ENCODE results near the gene FAM53A. TPM values are rescaled to one million over a fixed set of nuclear protein-coding genes. Genes with fewer than 3 reads are reported as not detected.
"Not testable (repeated sequence)": the region's sequence is repeated elsewhere in the genome, so short reads cannot be mapped to it uniquely, and the experiment has no call there.

The FAM53A gene
- total RNA-seq, 1 donor from 2014 or later, result 1.7 TPM

DNA sequence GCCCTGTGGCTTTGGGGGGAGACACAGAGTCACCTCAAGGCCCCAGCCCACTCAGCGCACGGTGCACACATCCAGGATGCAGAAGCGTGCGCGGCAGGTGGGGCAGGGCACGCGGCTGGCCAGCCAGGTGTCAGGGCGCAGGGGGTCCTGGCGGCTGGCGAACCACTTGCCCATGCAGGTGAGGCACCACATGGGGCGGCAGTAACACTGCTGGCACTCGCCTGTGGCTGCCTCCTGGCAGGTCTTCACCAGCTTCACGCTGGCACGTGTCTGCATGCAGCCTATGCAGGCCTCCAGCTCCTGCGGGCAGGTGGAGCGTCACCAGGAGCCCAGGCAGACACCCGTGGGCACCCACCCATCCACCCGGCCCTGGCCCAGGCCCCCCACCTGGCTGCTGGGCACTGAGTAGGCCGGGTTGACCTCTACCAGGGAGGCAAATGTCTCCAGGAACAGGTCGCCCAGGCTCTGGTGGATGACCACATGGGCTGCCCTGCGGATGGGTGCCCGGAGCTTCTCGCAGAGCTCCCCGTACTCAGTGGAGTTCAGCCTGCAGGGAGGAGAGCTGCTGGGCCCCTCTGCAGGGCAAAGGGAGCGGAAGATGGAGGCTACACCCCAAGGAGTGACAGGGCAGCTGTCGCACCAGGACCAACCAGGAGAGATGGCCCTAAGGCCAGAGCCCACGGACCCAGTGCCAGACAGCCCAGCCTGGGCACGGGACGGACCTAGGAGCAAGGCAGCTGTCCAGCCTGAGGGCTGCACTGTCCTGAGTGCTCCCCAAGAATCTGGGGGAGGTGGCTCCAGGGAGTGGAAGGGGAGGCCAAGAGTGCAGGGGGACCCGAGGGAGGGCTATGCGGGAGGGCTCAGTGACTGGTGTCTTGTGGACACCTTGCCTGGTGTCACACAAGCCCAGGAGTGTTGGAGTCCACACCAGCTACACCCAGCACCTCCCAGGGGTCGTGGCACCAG is 33.3 kb upstream of the FAM53A start:
- no peak for DNase-seq

GRCh38 chr4:1716065-1716945 is 32.2 kb upstream of the FAM53A start:
- DNase-seq, result no peak

GRCh38 chr4:1715002-1715758 is 31.1 kb upstream of the FAM53A start:
- no peak for DNase-seq

DNA sequence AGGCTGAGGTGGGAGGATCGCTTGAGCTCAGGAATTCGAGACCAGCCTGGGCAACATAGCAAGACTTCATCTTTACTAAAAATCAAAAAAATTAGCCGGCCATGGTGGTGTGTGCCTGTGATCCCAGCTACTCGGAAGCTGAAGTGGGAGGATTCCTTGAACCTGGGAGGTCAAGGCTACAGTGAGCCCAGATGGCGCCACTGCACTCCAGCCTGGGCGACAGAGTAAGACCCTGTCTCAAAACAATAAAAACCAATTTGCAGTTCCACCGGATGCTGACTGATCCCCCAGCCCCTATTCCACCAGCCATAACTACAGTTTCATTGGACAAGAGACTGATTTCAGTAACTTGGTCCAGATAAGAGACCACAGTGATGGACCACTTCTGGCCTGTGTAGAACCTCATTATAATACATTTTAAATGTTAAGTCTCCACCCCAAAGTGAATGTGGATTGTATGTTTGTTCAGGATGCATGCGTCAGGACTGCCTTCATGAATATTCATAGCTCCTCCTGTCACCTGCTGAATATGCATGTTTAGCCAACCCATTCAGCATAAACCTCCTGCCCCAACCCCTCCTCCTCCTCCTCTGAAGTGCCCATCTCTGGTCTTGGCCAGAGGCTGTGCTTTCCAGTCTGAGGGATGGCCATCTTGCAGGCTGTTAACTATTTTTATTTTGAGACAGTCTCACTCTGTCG is 30.3 kb upstream of the FAM53A start:
- DNase-seq, result no peak

DNA sequence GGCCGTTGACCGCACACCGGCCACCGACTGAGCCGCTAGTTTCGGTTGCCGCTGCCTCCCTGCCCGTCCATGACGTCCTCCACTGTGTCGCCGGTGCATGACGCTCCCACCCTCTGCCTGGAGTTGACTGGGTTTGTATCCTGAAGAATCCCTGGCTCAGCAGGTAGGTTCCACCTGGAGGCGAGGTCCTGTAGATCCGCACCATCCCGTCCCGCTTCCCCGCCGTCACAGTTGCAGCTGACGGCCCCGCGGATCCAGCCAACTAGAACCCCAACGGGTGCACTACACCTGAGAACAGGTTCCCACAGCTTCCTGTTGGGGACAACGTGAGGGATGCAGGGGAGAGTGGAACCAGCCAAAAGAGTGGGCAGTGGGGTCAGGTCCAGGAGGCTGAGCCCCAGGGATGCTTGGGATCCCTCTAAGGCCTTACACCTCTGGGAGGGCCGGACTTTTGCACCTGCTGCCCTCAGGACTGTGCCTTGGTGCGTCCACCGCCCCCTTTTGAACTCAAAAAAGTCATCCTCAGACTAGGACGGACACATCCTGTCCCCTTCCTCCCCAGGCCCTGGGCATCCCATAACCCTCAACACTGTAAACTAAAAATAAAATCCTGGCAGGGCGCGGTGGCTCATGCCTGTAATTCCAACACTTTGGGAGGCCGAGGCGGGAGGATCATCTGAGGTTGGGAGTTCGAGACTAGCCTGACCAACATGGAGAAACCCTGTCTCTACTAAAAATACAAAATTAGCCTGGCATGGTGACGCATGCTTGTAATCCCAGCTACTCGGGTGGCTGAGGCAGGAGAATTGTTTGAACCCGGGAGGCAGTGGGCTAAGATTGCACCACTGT is 29.1 kb upstream of the FAM53A start:
- DNase-seq, result no peak

GRCh38 chr4:1712216-1713002 is 28.3 kb upstream of the FAM53A start, which contains the start of gene SLBP:
Gene SLBP, minus strand, starts transcription at chr4:1712319. Its CDS starts 131 bp downstream, at chr4:1712188.
- DNase-seq, result peak; percentile 95

DNA sequence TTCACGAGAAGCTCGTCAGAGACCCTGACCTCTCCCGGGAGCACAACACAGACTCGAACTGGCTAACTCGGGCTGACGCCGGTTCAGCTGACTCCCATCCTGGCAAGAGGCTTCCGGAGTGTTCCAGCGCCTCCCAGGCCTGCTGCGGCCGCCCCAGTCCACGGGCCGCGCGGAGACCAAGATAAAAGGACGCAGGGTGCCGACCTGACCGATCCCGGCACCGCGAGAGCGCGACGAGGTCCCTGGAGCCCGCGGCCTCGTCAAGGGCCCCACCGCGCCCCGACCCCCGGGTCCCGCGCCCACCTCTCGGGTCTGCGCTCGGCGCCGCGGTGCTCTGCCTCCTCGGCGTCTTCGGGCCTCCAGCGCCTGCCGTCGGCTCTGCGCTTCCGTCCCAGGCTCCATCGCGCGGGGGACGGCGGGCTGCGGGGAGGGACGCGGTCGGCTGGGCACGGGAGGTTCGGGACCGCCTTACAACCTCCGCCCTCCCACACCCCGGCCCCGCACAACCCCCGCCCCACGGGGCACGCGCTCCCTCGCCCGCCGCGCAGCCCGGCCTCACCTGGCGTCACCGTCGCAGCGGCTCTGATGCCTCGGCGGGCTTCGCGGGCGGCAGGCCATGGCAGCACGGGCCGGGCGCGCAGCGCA is 27.6 kb upstream of the FAM53A start:
- DNase-seq, result peak; percentile 50

DNA sequence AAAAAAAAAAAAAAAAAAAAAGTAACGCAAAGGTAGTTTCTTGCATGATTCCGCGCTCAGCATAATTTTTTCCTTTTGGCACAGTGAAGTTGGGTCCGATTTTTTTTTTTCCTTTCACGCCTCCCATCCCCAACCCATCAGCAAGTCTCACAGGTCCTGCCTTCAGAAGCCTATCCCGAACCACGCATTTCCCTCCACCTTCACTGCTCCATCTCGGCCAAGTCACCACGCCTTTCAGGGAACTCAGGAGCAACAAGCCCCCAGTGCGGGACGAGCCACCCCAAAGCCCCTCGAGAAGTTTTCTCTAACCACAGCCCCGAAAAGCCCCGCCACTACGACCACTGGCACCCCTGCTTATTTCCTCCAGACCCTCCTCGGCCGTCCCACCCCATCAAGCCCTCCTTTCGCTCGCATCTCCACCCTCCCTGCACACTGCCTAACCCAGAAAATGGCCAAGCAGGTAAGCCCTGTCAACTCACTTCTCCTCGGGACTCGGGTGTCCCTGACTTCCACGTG is 27.0 kb upstream of the FAM53A start:
- no peak for DNase-seq

- DNase-seq, result no peak
Observed at GRCh38 chr4:1708581-1708980, 24.5 kb upstream of the FAM53A start.

GRCh38 chr4:1706358-1706757 is 22.2 kb upstream of the FAM53A start:
- DNase-seq, result no peak

DNA sequence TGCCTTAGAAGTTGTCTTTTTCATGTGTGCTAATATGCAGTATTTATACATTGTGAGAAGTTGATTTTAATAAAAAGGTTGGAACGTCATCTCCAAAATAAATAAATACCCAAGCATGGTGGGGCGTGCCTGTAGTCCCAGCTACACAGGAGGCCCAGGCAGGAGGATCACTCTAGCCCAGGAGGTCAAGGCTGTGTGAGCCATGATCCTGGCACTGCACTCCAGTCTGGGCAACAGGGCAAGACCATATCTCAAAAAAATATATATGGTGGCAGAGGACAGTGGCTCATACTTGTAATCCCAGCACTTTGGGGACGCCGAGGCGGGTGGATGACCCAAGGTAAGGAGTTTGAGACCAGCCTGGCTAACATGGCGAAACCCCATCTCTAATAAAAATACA is 21.6 kb upstream of the FAM53A start:
- DNase-seq, result no peak

- DNase-seq, result no peak
Observed at GRCh38 chr4:1703867-1704266, 19.8 kb upstream of the FAM53A start.

DNA sequence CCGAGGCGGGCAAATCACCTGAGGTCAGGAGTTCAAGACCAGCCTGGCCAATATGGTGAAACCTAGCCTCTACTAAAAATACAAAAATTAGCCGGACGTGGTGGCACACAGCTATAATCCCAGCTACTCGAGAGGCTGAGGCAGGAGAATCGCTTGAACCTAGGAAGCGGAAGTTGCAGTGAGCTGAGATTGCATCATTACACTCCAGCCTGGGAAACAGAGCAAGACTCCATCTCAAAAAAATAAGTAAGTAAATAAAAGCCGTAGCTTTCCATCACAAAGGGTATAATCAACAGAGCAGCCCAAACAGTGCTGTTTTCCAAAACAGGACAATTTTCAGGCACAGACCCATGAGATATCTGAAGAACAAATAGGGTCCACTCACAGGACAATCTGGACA is 17.6 kb upstream of the FAM53A start:
- DNase-seq, result not testable (repeated sequence)

- peak; percentile 95 for DNase-seq
Observed at GRCh38 chr4:1695913-1696312, 11.8 kb upstream of the FAM53A start.

- peak; percentile 89 for DNase-seq
Observed at GRCh38 chr4:1693131-1693896, 9.2 kb upstream of the FAM53A start.

DNA sequence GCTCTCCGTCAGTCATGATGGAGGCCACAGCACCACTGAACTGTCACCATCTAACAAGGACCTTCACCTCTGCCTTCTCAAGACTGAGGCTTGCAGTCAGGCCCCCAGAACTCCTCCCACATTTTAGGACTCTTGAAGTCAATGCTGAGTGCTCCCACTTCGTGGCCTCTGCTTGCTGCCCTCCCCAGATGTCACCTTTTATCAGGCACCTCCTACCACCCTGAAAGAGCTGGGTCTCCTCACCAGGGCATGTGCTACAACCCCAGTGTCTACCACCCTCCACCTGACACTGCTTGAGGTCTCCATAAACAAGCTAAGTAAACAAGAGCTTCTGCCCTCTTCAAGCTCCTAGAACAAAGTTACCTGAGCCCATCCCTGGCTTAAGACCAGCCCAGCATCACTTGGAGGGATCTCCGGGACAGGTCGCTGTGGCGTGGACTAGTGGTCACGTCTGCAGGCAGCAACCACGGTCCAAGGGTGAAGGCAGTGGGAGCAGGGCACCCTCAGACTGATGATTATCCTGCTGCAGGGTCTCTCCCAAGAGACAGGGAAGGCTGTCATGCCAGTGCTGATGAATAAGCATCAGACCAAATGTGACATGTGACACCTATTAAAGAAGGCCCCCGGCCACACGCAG is 7.7 kb upstream of the FAM53A start:
- DNase-seq, result no peak

DNA sequence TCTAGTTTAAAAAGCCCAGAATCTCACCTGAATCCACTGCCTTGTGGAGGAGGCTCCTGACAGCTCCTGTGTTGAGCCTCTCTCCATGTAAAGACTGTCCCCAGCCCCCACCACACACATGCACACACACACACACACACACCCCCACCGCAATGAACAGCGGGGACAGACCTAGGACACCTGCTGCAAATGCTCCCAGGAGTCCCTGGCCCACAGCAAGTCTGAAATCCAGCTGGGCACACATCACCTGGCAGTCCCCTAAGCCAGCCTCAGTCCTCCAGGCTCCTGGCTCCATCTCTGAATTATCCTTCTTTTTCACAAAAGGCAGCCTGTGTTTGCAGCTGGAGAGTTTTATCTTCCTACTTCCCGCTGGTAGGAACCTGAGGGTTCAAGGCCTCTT is 6.6 kb upstream of the FAM53A start:
- no peak for DNase-seq
